Hematopoietic multipotent progenitor cell (in vitro differentiated cells): ENCODE data around the gene PLCXD1. TPM values are rescaled to one million over a fixed set of nuclear protein-coding genes. Genes with fewer than 3 reads are reported as not detected.
"Not testable (repeated sequence)": the region's sequence is repeated elsewhere in the genome, so short reads cannot be mapped to it uniquely, and the experiment has no call there.

Experiments used
- DNase-seq, 3 donors: peaks; one replicate each; pipeline ENCODE4 v3.0.0-alpha.2; 2011 to 2015; ENCODE audit warnings: low read depth in 2 of 3, low spot score in 2 of 3
- total RNA-seq: library from RNA; depleted of rRNA; stranded (reverse); fragments of >200 nt; gene quantifications from one replicate; pipeline ENCODE4 v1.2.3, GENCODE V29; 2012

PLCXD1 gene
- total RNA-seq, 1 donor = 111 TPM

GRCh38 chrX:314781-315595 is 33.8 kb downstream of the PLCXD1 start:
- DNase-seq = no peak

DNA sequence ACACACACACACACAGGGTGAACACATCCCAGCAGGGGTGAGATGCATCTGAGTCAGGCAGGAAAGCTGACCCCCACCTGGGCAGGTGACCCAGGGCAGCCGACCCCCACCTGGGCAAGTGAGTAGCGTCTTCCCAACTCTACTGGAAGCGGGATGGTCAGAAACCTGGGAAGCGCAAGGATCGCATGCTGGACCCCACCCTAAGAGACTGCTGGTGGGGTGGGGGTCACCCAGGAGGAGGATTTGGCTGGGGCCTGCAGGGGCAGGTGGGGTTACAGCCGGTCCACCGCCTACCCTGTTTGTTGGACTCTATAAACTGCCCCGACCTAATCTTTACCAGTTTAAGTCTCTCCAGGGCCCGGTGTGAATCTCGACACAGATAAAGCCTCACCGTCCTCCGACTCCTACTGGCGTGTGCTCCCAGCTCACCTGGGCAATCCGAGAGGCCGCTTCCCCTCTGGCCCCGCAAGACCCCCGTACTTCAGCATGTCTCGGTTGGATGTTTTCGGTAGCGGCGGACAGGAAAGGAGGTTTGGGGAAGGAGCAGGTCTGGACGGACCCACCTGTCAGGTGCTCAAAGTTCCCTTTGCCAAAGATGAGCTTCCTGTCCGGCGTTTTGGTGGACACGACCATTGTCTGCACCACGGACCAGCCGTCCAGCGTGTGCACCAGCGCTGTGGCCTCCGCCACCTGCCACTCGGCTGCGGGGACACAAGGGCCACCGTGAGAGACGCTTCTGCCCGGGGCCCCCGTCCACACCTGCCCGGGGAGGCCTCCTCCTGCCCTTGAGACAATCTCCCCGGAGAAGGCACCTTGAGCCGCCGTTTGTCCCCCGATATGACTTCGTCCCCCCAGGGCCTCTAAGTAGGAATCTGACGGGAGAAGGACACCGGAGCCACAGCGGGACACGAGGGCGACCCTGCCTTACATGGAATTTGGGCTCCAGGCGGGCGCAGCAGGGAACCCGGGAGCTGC is 35.5 kb downstream of the PLCXD1 start:
- no peak for DNase-seq

DNA sequence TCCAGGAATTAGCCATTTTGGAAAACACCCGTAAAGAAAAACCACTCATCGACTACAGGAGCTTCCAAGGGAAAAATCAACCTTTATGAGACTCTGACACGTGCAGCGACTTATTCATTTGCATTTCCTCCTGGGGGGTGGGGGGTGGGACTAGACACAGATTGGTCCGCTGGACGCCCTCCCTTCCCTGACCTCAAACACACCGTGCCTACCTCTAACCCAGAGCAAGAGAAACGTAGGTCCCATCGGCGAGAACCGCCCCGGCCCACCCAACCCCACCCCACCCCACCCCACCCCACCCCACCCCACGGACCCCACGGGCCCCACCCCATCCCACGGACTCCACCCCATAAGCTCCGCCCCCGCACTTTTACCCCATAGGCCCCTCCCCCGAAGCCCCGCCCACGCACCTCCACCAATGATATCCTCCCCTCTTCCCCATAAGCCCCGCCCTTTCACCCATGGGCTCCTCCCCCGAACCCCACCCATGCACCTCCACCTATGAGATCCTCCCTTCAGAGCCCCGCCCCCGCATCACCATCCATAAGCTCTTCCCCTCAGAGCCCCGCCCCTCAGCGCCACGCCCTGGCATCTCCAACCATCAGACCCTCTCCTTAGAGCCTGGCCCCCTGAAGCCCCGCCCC is 36.4 kb downstream of the PLCXD1 start:
- no peak for DNase-seq

GRCh38 chrX:318068-318738 is 37.0 kb downstream of the PLCXD1 start:
- DNase-seq = peak; percentile 89 to 100 (median 99)

GRCh38 chrX:318739-319578 is 37.8 kb downstream of the PLCXD1 start, which contains the start of gene GTPBP6:
Gene GTPBP6 (minus strand): TSS chrX:318796. CDS start chrX:318787, 9 bp downstream.
- DNase-seq = peak; percentile 98 to 100 (median 100)

GRCh38 chrX:319579-320125 is 38.5 kb downstream of the PLCXD1 start:
- no peak for DNase-seq

GRCh38 chrX:320126-320783 is 39.1 kb downstream of the PLCXD1 start:
- DNase-seq = no peak

GRCh38 chrX:323721-324628 is 42.8 kb downstream of the PLCXD1 start:
- peak; percentile 49 to 78 (median 56) for DNase-seq

DNA sequence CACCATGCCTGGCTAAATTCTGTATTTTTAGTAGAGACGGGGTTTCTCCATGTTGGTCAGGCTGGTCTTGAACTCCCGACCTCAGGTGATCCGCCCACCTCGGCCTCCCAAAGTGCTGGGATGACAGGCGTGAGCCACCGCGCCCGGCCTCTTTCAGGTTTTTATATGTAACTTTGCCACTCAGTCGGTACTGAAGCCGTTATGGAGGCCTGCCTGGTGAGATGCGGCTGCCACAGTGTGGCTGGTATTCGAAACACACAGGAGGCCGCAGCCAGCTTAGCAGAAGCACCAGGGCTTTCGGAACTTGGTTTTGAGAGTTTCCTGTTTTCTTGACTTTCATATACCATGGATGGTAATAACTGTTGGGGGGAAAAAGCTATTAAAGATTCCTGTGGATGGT is 43.5 kb downstream of the PLCXD1 start:
- peak in 2 of 3 donors; percentile 50 to 57 for DNase-seq

DNA sequence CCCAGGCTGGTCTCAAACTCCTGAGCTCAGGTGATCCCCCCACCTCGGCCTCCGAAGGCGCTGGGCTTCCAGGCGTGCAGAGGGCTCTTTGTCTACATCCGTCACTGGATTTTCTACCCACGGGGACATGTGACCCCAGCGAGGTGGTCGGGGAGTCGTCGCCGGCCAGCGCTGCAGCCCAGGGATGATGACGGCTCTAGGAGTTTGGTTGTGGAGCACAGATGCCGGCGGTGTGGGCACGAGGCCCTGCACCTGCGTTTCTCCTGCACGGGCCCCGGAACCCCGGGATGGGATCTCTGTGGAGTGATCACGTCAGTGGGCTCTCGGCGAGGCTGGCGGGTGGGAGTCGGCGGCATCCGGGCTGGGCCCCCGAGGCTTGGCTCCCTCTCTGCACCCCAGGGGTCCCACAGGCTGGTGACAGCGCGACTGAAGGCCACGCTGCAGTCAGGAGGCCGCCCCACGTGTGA is 46.5 kb downstream of the PLCXD1 start:
- no peak for DNase-seq

DNA sequence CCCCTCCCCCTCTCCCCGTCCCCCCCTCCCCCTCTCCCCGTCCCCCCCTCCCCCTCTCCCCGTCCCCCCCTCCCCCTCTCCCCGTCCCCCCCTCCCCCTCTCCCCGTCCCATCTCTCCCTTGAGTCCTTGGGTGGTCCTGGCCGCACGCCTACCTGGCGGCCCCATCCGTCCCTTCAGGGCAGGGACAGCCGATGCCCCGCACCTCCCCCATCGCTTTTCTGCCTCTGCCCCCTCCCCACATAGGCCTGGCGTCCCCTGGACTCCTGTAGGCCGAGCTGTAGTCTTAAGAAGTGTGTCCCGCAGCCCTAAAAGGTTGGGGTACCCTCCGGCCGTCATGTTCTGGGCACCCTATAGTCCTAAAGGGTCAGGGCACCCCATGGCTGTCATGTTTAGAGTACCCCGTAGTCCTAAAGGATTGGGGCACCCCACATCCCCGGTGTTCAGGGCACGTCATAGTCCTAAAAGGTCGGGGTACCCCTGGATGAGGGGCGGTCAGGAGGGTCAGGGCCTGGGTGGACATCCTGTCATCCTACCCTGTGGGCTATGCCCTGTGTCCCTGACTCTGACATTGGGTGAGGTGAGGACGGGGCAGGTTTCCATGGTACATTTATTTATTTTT is 48.2 kb downstream of the PLCXD1 start:
- no peak for DNase-seq

DNA sequence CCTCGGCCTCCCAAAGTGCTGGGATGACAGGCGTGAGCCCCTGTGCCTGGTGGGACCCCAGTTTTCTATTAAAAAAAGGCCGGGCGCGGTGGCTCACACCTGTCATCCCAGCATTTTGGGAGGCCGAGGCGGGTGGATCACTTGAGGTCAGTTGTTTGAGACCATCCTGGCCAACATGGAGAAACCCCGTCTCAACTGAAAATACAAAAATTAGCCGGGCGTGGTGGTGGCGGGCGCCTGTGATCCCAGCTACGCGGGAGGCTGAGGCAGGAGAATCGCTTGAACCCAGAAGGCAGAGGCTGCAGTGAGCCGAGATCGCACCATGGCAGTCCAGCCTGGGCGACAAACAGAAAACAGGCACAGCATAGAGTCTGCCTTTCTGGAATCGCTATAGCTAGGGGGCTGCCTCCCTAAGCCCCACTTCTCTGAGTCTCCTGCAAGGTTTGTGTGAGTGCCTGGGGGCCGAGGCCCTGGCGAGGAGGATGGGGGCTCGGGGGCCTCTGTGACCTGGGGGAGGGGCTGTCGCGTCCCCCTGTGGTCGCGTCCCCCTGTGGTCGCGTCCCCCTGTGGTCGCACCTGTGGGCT is 49.1 kb downstream of the PLCXD1 start:
- DNase-seq = not testable (repeated sequence)

DNA sequence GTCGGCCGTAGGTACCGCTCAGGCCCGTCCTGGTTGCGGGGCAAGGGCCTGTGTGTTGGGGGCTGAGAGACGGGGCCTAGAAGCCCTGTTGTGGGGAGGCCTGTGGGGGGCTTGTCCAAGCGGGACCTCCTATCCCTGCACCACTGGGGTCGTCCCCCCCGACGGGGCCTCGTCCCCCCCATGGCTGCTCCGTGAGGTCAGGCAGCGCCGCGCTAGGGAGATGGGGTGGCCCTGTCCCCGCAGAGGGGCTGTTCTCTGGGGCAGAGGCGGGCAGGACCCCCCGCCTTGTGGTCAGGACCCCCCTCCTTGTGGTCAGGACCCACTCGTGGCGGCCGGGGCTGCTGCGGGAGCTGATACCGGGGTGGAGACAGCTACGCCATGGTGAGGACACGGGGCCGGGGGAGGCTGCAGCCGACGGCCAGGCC is 49.6 kb downstream of the PLCXD1 start:
- no peak for DNase-seq

GRCh38 chrX:331151-331824 is 50.1 kb downstream of the PLCXD1 start:
- peak in 1 of 3 donors; percentile 47 for DNase-seq

GRCh38 chrX:331825-332495 is 50.8 kb downstream of the PLCXD1 start:
- no peak for DNase-seq

DNA sequence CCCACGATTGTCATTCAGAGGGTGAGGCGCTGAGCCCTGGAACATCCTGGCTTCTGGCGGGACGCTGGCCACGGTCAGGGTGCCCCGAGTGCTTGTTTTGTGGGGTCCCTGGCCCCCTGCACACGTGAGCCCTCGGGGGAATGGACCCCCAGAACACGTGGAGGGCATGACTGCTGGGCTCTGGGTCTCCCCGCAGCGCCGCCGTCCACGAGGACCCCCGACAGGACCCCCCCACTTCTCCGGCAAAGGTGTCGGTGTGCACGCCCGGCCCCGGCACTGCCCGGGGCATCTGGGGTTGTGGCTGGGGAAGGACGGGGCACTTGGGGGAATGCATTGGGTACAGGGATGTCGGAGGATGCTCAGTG is 51.3 kb downstream of the PLCXD1 start:
- DNase-seq = no peak
